Naive thymus-derived CD8-positive, alpha-beta T cell (primary cell): ENCODE data around the gene TTC39B. TPM values are rescaled to one million over a fixed set of nuclear protein-coding genes. Genes with fewer than 3 reads are reported as not detected.

Source experiments
- ATAC-seq, 2 donors: fragments of 150-1000 bp; cut with Tn5 transposase in 1 of 2; sonication (Bioruptor Pico), chemical (Tn5 transposase) in 1 of 2; 1 replicate in 1 of 2; 2 replicates in 1 of 2; pipeline ENCODE4 v1.10.0; 2021; ENCODE audit warnings: mild to moderate bottlenecking in 2 of 2, moderate library complexity in 2 of 2
- POLR2A ChIA-PET: fragments of 350-600 bp; sonication (Branson Sonifier 250); formaldehyde crosslinking; loops from one replicate; lab custom pipeline; 2021; ENCODE audit warnings: antibody characterized with exemption; lab: Charles Lee
- DNase-seq, 10 donors: peaks; one replicate each; pipeline versions ENCODE4 v3.0.0 to v3.0.0-alpha.2; 2020 to 2022
- H3K27ac Mint-ChIP-seq, 10 donors: one replicate each; pipeline ENCODE4 v1.8.0; 2020 to 2022; ENCODE audit warnings: mild to moderate bottlenecking in 10 of 10, mixed read lengths in 10 of 10, moderate library complexity in 4 of 10, inconsistent platforms in 1 of 10
- H3K27me3 Mint-ChIP-seq, 5 donors: one replicate each; pipeline ENCODE4 v1.8.0; 2021 to 2022; ENCODE audit warnings: mixed read lengths in 5 of 5
- H3K36me3 Mint-ChIP-seq, 3 donors: one replicate each; pipeline ENCODE4 v1.8.0; 2020 to 2022; ENCODE audit warnings: mixed read lengths in 3 of 3, mild to moderate bottlenecking in 2 of 3, inconsistent platforms in 1 of 3
- H3K4me1 Mint-ChIP-seq, 4 donors: one replicate each; pipeline ENCODE4 v1.8.0; 2021 to 2022; ENCODE audit warnings: mixed read lengths in 4 of 4
- H3K4me3 Mint-ChIP-seq, 10 donors: one replicate each; pipeline ENCODE4 v1.8.0; 2020 to 2022; ENCODE audit warnings: mild to moderate bottlenecking in 10 of 10, mixed read lengths in 10 of 10, moderate library complexity in 6 of 10, inconsistent platforms in 1 of 10
- H3K9me3 Mint-ChIP-seq, 9 donors: one replicate each; pipeline ENCODE4 v1.8.0; 2020 to 2022; ENCODE audit warnings: mixed read lengths in 9 of 9, mild to moderate bottlenecking in 3 of 9, inconsistent platforms in 1 of 9, moderate library complexity in 1 of 9
- polyA plus RNA-seq, 3 donors: library from polyadenylated mRNA; unstranded; fragments of 300-500 nt; fragmentation: Illumina TruSeq; gene quantifications; one replicate each; pipeline ENCODE4 v1.2.3, GENCODE V29; 2021
- total RNA-seq, 8 experiments: library from RNA in 2 of 8; stranded (reverse) in 2 of 8; gene quantifications; one replicate each; pipeline ENCODE4 v1.2.3 and lab custom pipeline; 2021 to 2026

TTC39B gene
- total and polyA plus RNA-seq, 5 experiments from 2014 or later: 4.5 to 44.8 (median 13.0) TPM

DNA sequence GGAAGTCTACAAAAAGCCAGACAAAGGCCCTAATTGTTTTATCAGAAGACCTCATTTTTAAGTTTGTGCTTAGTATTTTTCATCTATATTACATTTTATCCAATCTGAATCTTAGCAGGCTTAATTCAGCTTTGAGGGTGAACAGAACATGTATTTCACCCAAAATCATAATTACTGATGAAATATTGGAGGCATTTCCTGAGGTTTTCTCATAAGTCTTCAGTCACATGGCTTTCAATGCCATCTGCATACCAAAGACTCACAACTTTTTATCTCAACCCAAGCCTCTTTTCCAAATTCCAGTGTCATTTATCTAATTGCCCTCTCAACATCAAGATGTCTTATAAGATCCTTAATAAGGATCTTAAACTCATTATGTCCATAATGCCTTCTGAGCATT is 150.8 kb downstream of the TTC39B start:
- DNase-seq (no peak), ATAC-seq (no peak)
- H3K36me3 Mint-ChIP-seq: peaks cover 0 to 2% (median 0%) of the 10 kb centered on the region in 3 donors
- peaks cover 0 to 2% (median 0%) of the 10 kb centered on the region in 4 donors for H3K4me1 Mint-ChIP-seq
- H3K27me3 Mint-ChIP-seq: peaks cover 6 to 22% (median 11%) of the 10 kb centered on the region in 5 donors
- POLR2A ChIA-PET: no interaction called here
- H3K27ac Mint-ChIP-seq: no peak overlapping the region
- no peak overlapping the region for H3K4me3 Mint-ChIP-seq
- H3K9me3 Mint-ChIP-seq: no peaks in the 10 kb centered on the region

- Mint-ChIP-seq H3K4me3 (no peak overlapping the region), H3K27me3 (peaks cover 8 to 26% (median 14%) of the 10 kb centered on the region in 5 donors), H3K36me3 (peaks cover 0 to 2% (median 0%) of the 10 kb centered on the region in 3 donors), H3K9me3 (no peaks in the 10 kb centered on the region), H3K27ac (no peak overlapping the region), H3K4me1 (peaks cover 0 to 2% (median 0%) of the 10 kb centered on the region in 4 donors)
- POLR2A ChIA-PET: no interaction called here
- DNase-seq: no peak
- ATAC-seq: no peak
These were observed 151.2 kb downstream of the TTC39B start for GRCh38 chr9:15155826-15156225.

DNA sequence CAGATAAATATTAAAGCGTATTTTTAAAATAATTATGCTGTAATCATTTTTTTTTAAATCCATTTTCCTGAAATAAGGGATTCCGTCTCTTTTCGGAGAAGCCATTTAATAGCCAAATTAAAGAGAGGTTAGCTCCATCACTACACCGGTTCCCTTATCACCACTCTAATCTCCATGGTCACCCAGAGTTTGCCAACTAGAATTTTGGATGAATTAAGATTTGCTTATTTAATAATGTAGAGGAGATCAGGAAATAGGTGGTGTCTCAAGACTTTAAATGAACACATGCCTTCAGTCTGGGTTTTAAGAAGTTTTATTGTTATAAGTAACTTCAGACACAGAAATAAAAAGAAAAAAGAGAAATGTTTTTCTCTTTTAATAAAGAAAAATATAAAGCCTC is 151.7 kb downstream of the TTC39B start:
- peaks cover 0 to 2% (median 0%) of the 10 kb centered on the region in 3 donors for H3K36me3 Mint-ChIP-seq

DNA sequence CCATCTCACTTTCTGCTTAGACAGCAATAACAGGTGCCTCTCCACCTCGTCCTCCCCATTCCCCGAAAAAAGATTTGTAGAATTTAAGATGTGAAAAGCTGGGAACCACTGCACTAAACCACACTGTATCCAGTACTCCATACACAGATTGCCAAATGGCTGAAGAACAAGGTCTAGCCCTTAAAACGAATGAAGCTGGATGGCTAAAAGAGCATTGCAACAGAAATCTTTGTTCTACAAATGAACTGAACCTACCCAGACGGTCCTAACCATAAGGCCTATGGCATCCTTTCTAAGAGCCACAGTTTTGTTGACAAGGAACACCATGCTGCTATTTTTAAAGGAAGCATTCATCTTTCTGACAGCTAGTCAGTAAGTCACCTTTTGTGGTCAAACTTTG is 152.3 kb downstream of the TTC39B start:
- DNase-seq (no peak), ATAC-seq (no peak)
- H3K4me1 Mint-ChIP-seq: no peaks in the 10 kb centered on the region
- H3K27ac Mint-ChIP-seq: no peak overlapping the region
- H3K4me3 Mint-ChIP-seq: no peak overlapping the region
- peaks cover 0 to 2% (median 0%) of the 10 kb centered on the region in 3 donors for H3K36me3 Mint-ChIP-seq
- H3K27me3 Mint-ChIP-seq: peaks cover 8 to 29% (median 19%) of the 10 kb centered on the region in 5 donors
- POLR2A ChIA-PET: no interaction called here
- no peaks in the 10 kb centered on the region for H3K9me3 Mint-ChIP-seq

More for the DNA sequence above, 151.7 kb downstream of the TTC39B start:
- no peaks in the 10 kb centered on the region for H3K4me1 Mint-ChIP-seq
- peaks cover 8 to 29% (median 14%) of the 10 kb centered on the region in 5 donors for H3K27me3 Mint-ChIP-seq
- no peaks in the 10 kb centered on the region for H3K9me3 Mint-ChIP-seq
- ATAC-seq: no peak
- no peak overlapping the region for H3K4me3 Mint-ChIP-seq
- no peak for DNase-seq
- no peak overlapping the region for H3K27ac Mint-ChIP-seq
- POLR2A ChIA-PET: no interaction called here

DNA sequence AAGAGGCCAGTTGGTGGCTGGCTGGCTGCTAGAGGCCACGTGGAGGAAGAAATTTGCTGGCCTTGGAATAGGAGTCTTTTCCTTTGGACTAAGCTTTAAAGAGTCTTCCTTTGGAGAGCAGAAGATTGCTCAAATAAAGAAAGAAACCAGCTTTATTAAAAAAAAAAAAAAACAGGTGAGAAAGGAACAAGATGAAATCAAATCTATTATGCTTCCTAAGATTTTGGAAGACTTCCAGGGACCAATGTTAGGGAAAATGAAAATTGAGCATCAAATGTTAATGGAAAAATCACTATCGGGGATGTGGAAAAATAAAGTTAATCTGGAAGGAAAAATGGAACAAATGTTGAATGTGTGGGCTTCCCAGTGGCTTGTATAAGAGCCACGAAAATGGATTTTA is 153.1 kb downstream of the TTC39B start:
- Mint-ChIP-seq H3K36me3 (peaks cover 0 to 2% (median 0%) of the 10 kb centered on the region in 3 donors), H3K9me3 (no peaks in the 10 kb centered on the region), H3K4me3 (no peak overlapping the region), H3K4me1 (no peaks in the 10 kb centered on the region), H3K27ac (no peak overlapping the region), H3K27me3 (peaks cover 8 to 29% (median 19%) of the 10 kb centered on the region in 5 donors)
- POLR2A ChIA-PET: no interaction called here
- no peak for ATAC-seq
- no peak for DNase-seq

- POLR2A ChIA-PET: no interaction called here
- H3K4me3 Mint-ChIP-seq: no peak overlapping the region
- no peak for DNase-seq
- H3K27ac Mint-ChIP-seq: no peak overlapping the region
- no peak for ATAC-seq
- H3K27me3 Mint-ChIP-seq: peaks cover 4 to 35% (median 19%) of the 10 kb centered on the region in 5 donors
- H3K36me3 Mint-ChIP-seq: peaks cover 0 to 2% (median 0%) of the 10 kb centered on the region in 3 donors
- H3K9me3 Mint-ChIP-seq: no peaks in the 10 kb centered on the region
- H3K4me1 Mint-ChIP-seq: no peaks in the 10 kb centered on the region
These were observed 156.1 kb downstream of the TTC39B start for GRCh38 chr9:15150939-15151338.

DNA sequence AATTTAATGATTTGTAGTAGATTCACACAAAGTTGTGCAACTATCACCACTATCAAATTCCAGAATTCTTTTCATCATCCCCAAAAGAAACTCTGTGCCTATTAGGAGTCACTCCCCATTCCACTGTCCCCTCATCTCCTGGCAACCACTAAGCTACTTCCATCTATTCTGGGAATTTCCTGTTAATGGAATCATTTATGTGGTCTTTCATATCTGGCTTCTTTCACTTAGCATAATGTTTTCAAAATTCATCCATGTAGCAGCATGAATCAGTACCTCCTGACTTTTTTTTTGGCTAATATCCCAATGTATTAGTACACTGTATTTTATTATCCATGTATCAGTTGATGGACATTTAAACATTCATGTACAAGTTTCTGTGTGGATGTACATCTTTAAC is 157.6 kb downstream of the TTC39B start:
- no peaks in the 10 kb centered on the region for H3K9me3 Mint-ChIP-seq
- H3K27me3 Mint-ChIP-seq: peaks cover 4 to 36% (median 19%) of the 10 kb centered on the region in 5 donors
- ATAC-seq (no peak), DNase-seq (no peak)
- POLR2A ChIA-PET: no interaction called here
- H3K27ac Mint-ChIP-seq: no peak overlapping the region
- no peak overlapping the region for H3K4me3 Mint-ChIP-seq
- H3K4me1 Mint-ChIP-seq: no peaks in the 10 kb centered on the region
- peaks cover 0 to 2% (median 0%) of the 10 kb centered on the region in 3 donors for H3K36me3 Mint-ChIP-seq

DNA sequence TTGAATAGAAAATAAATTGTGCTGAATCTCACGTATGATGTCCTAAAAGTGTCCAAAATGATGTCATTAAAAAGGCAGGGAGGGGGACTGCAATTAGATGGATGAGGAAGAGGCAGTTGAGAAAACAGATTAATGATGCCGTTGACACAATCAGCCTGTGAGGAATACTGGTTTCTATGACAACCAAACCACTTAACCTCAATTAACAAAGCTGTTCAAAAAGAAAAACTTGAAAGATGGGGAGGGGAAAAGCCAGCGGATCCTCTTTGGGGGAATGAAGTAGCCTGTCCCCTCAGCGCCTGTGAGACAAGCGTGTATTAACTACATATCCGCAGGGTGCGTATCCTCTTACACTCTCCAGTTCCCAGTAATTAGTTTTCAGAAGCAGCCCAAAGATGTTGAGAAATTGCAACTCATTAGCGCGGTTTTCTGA is 160.7 kb downstream of the TTC39B start:
- peaks cover 1 to 14% (median 9%) of the 10 kb centered on the region in 5 donors for H3K27me3 Mint-ChIP-seq
- no peak overlapping the region for H3K27ac Mint-ChIP-seq
- DNase-seq (no peak), ATAC-seq (no peak)
- no peaks in the 10 kb centered on the region for H3K9me3 Mint-ChIP-seq
- peaks cover 0 to 4% (median 0%) of the 10 kb centered on the region in 4 donors for H3K4me1 Mint-ChIP-seq
- H3K4me3 Mint-ChIP-seq: no peak overlapping the region
- POLR2A ChIA-PET: no interaction called here
- H3K36me3 Mint-ChIP-seq: no peaks in the 10 kb centered on the region

GRCh38 chr9:15144622-15145061 is 162.4 kb downstream of the TTC39B start:
- DNase-seq: no peak
- peaks cover 0 to 7% (median 0%) of the 10 kb centered on the region in 5 donors for H3K27me3 Mint-ChIP-seq
- POLR2A ChIA-PET: no interaction called here
- no peak overlapping the region for H3K4me3 Mint-ChIP-seq
- H3K4me1 Mint-ChIP-seq: peaks cover 0 to 4% (median 0%) of the 10 kb centered on the region in 4 donors
- H3K36me3 Mint-ChIP-seq: no peaks in the 10 kb centered on the region
- H3K27ac Mint-ChIP-seq: no peak overlapping the region
- H3K9me3 Mint-ChIP-seq: no peaks in the 10 kb centered on the region
- no peak for ATAC-seq

GRCh38 chr9:15142878-15143534 is 164.0 kb downstream of the TTC39B start:
- ATAC-seq (peak; percentile 67 to 74), DNase-seq (peak in 4 of 10 donors; percentile 2 to 35 (median 20))
- H3K27me3 Mint-ChIP-seq: peaks cover 0 to 7% (median 0%) of the 10 kb centered on the region in 5 donors
- POLR2A ChIA-PET: no interaction called here
- peaks cover 0 to 4% (median 0%) of the 10 kb centered on the region in 4 donors for H3K4me1 Mint-ChIP-seq
- no peak overlapping the region for H3K4me3 Mint-ChIP-seq
- H3K36me3 Mint-ChIP-seq: no peaks in the 10 kb centered on the region
- H3K9me3 Mint-ChIP-seq: no peaks in the 10 kb centered on the region
- H3K27ac Mint-ChIP-seq: no peak overlapping the region

DNA sequence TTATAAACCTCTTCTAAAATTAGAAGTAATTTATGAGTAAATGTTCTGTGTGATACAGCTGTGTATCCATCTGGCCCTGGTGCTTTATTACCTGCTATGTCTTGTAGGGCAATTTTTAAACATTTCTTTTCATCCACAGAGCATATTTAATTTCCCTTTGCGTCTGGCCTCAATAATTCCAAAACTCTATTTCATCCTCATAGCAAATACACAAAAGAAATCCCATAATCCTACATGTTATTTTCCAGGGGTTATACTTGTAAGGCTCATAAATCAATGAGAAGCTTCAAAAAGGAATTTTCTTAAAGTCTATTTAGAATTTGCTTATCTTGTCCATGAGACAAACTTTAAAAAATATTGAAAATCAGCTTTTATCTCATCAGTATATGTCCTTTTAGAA is 167.0 kb downstream of the TTC39B start:
- ATAC-seq (no peak), DNase-seq (no peak)
- POLR2A ChIA-PET: no interaction called here
- H3K27me3 Mint-ChIP-seq: peaks cover 0 to 3% (median under 1%) of the 10 kb centered on the region in 5 donors
- H3K36me3 Mint-ChIP-seq: no peaks in the 10 kb centered on the region
- no peak overlapping the region for H3K27ac Mint-ChIP-seq
- H3K9me3 Mint-ChIP-seq: no peaks in the 10 kb centered on the region
- no peak overlapping the region for H3K4me3 Mint-ChIP-seq
- peaks cover 3 to 6% (median 5%) of the 10 kb centered on the region in 4 donors for H3K4me1 Mint-ChIP-seq

DNA sequence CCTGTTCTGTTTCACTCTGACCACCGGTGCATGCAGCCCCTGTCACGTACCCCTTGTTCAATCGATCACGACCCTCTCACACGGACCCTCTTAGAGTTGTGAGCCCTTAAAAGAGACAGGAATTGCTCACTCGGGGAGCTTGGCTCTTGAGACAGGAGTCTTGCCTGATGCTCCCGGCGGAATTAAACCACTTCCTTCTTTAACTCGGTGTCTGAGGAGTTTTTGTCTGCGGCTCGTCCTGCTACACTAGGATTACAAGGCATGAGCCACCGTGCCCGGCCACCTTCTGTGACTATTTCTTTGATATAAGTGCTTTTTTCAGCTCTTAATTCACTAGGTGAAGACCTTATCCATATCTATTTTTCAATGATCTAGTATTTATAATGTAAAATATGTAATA is 167.5 kb downstream of the TTC39B start:
- POLR2A ChIA-PET: no interaction called here
- H3K27ac Mint-ChIP-seq: peak overlapping the region in 2 of 10 donors; percentile 16 to 71
- no peak overlapping the region for H3K4me3 Mint-ChIP-seq
- DNase-seq: no peak
- ATAC-seq: no peak
- peaks cover 4 to 8% (median 6%) of the 10 kb centered on the region in 4 donors for H3K4me1 Mint-ChIP-seq
- no peaks in the 10 kb centered on the region for H3K9me3 Mint-ChIP-seq
- H3K36me3 Mint-ChIP-seq: no peaks in the 10 kb centered on the region
- peaks cover 0 to 2% (median 2%) of the 10 kb centered on the region in 5 donors for H3K27me3 Mint-ChIP-seq

DNA sequence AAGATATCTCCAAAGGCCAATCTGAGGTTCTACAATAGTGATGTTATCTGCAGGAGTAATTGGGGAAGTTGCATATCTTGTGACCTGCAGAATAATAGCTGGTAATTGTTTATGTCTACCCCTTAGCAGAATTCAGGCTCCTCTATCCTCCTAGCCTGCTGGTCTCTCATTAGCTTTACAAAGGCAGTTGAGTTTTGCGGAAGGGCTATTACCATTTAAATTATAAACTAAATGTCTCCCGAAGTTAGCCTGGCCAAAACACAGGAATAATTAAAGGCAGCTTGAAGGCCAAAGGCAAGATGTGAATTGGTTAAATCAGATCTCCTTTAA is 168.7 kb downstream of the TTC39B start:
- H3K9me3 Mint-ChIP-seq: no peaks in the 10 kb centered on the region
- POLR2A ChIA-PET: no interaction called here
- no peaks in the 10 kb centered on the region for H3K36me3 Mint-ChIP-seq
- no peak for DNase-seq
- peaks cover 4 to 8% (median 6%) of the 10 kb centered on the region in 4 donors for H3K4me1 Mint-ChIP-seq
- H3K27ac Mint-ChIP-seq: no peak overlapping the region
- ATAC-seq: no peak
- no peak overlapping the region for H3K4me3 Mint-ChIP-seq
- H3K27me3 Mint-ChIP-seq: peaks cover 0 to 4% (median 1%) of the 10 kb centered on the region in 5 donors
